GM18951 (cell line): ENCODE data around the gene PAXX.
A peak's percentile ranks its signal among the peaks of the same experiment; 100 is the strongest.

ENCODE experiments used
- POLR2A ChIP-seq: IDR thresholded peaks from 4 replicates; pipeline ENCODE4 v1.6.1; 2011; ENCODE audit warnings: mild to moderate bottlenecking; ENCODE audit not compliant: insufficient read length, insufficient read depth; ENCODE audit errors: extremely low read depth
- in situ Hi-C: fragments of 300-500 bp; cut with MboI; formaldehyde crosslinking; loops from one replicate; pipeline ENCODE4 v1.12.0; 2022; ENCODE audit warnings: low sequenced_read_pairs, mixed read lengths, inconsistent platforms; ENCODE audit not compliant: unreplicated experiment

The PAXX gene

GRCh38 chr9:137028263-137029057 lies 36.2 kb downstream of the PAXX start:
- in situ Hi-C loops = loop anchor here (25.0 kb wide), 1 partner anchor 241 kb away; the partner anchor contains the start of genes CCDC183 and TMEM141
- no peak for TF ChIP-seq POLR2A

GRCh38 chr9:137029058-137029936 lies 37.1 kb downstream of the PAXX start:
- in situ Hi-C loops = loop anchor here (25.0 kb wide), 1 partner anchor 242 kb away; the partner anchor contains the start of genes CCDC183 and TMEM141
- TF ChIP-seq POLR2A = peak; percentile 8

GRCh38 chr9:137030006-137030405 lies 37.8 kb downstream of the PAXX start:
- in situ Hi-C loops = loop anchor here (25.0 kb wide), 1 partner anchor 243 kb away; the partner anchor contains the start of genes CCDC183 and TMEM141
- no peak for TF ChIP-seq POLR2A

DNA sequence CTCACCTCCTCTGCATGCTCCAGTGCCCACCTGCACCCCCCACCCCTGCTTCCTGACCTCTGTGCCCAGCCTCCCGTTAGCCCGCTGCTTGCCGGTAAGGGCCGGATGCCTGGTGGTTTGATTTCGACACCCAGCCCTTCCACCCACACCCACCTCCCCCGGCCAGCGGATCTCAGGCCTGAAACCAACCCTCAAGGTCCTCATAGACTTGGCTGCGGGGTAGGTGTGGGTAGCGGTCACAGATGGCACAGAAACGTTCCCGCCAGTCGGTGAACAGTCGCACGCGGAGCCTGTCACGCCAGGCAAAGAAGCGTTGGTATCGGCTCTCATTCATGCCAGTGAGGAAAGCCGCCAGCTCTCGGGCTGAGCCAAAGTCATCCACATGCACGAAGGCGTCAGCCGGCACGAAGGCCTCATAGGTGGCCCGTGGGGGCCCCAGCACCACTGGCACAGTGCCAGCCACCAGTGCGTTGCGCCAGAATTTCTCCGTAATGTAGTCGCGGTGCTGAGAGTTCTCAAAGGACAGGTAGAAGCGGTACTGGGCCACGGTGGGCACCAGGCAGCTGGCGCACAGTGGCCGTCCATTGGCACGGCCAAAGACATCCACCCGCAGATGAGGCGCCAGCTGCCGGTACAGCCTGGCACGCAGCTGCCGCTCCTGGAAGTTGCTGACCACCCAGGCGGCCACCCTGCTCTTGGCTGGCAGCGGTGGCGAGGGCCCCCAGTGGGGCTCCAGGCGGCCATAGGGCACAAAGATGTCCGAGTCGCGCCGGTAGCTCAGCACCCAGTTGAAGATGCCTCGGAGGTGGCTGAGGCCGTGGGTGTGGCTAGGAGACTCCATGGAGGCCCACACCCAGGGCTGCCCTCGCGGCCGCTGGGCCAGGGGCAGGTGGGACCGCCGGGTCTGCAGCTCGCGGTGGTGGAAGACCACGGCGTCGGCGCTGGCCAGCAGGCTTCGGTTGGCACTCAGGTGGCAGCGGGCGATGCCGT lies 38.6 kb downstream of the PAXX start:
- in situ Hi-C loops = loop anchor here (25.0 kb wide), 1 partner anchor 244 kb away; the partner anchor contains the start of genes CCDC183 and TMEM141
- TF ChIP-seq POLR2A = no peak

DNA sequence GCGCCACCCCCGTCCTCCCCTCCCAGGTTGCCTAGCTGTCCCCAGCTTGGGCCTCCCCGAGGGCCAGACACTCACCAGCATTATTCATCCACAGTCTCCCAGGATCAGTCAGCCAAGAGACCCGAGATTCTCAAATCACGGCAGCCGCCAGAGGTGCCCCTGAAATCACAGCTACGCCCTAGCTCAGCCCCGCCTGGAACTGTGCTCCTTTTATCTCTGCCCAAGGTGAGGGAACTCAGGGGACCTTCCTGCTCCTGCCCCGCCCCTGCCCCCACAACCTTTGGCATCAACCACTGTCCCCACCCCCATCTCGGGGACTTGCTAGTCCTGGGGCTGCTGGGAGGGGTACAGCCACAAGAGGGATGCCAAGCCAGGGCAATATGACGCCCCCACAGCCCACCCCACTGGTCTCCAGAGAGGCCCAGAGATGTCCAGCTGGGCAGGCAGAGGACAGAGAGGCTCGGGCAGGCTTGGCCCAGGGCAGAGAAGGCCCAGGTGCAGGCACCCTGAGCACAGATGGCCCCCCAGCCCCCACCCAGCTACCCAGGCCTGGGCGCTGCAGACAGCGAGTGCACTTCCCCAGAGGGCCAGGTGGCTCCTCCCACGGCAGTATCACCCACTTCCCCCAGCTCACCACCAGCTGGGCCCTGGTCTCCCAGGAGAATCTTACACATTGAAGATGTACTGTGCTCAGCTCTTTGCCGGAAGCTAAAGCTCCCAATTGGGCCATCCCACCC lies 39.9 kb downstream of the PAXX start, which contains the start of gene FUT7:
TSS of gene FUT7 (minus strand) at position 185 of the 737 bp plus-strand sequence. CDS start at position 88, 97 bp downstream.
- in situ Hi-C loops = loop anchor here (25.0 kb wide), 1 partner anchor 245 kb away; the partner anchor contains the start of genes CCDC183 and TMEM141
- no peak for TF ChIP-seq POLR2A

DNA sequence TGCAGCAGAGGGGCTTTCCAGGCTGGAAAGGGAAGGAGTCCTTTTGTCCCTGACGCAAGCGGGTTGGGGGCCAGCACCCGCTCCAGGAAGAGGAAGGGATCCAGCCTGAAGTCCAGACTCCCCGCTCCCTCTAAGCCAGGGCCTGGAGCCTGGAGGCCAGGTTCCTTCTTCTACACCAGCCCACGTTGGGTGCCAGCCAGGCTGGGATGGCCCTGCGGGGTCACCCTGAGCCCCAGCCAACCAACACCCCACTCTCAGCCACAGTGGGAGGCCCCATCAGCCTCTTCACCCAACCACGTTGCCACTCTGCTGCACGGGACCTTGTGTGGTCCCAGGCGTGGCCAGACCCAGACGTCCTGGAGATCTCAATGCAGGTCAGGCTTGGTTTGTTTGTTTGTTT lies 40.6 kb downstream of the PAXX start:
- TF ChIP-seq POLR2A = no peak
- in situ Hi-C loops = loop anchor here (25.0 kb wide), 1 partner anchor 246 kb away; the partner anchor contains the start of genes CCDC183 and TMEM141

DNA sequence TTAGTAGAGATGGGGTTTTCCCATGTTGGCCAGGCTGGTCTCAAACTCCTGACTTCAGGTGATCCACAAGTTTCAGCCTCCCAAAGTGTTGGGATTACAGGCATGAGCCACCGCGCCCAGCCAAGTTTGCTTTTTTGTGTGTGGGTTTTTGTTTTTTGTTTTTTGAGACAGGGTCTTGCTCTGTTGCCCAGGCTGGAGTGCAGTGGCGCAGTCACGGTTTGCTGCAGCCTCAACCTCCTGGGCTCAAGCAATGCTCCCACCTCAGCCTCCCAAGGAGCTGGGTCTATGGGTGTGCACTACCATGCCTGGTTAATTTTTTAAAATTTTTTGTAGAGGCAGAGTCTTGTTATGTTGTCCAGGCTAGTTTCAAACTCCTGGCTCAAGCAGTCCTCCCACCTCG lies 41.3 kb downstream of the PAXX start:
- in situ Hi-C loops = loop anchor here (25.0 kb wide), 1 partner anchor 246 kb away; the partner anchor contains the start of genes CCDC183 and TMEM141

DNA sequence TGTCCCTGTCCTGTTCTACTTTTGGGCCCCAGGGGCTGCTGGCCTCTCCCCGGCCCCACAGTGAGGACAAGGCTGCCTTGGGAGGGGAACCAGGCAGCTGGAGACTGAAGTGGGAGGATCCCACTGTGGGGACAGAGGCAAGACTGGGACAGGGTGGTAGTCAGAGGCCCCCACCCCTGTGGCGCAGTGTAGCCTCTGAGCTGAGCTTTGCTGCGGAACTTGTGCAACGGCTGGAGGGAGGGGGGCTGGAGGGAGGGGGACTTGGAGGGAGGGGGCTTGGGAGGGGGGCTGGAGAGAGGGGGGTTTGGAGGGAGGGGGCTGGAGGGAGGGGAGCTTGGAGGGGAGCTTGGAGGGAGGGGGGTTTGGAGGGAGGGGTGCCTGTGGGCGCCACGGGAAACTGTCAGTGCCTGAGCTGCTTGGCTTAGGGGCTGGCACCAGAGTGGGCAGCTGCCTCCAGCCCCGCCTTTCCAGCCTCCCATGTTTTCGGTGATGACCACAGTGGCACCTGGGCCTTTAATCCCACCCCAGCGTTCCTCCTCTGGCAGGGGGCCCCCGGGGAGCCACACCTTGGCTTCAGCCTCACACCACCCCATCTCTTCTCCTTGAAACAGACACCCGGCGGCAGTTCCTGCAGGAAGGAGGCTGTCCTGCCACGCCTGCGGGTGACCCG lies 42.0 kb downstream of the PAXX start:
- TF ChIP-seq POLR2A = no peak
- in situ Hi-C loops = loop anchor here (25.0 kb wide), 1 partner anchor 247 kb away; the partner anchor contains the start of genes CCDC183 and TMEM141

- in situ Hi-C loops = loop anchor here (25.0 kb wide), 1 partner anchor 248 kb away; the partner anchor contains the start of genes CCDC183 and TMEM141
Observed at GRCh38 chr9:137034709-137035506, 42.7 kb downstream of the PAXX start.

GRCh38 chr9:137035507-137035834 lies 43.2 kb downstream of the PAXX start:
- in situ Hi-C loops = loop anchor here (25.0 kb wide), 1 partner anchor 248 kb away; the partner anchor contains the start of genes CCDC183 and TMEM141
- no peak for TF ChIP-seq POLR2A

More at GRCh38 chr9:137034709-137035506, 42.7 kb downstream of the PAXX start:
- TF ChIP-seq POLR2A = no peak
